Liver (tissue), 9 donors: ENCODE results near the gene CCT7. TPM values are rescaled to one million over a fixed set of nuclear protein-coding genes. Genes with fewer than 3 reads are reported as not detected.
"Not testable (repeated sequence)": the region's sequence is repeated elsewhere in the genome, so short reads cannot be mapped to it uniquely, and the experiment has no call there.

ENCODE experiments used
- DNase-seq: peaks from one replicate; pipeline ENCODE4 v3.0.0-alpha.2; 2017; ENCODE audit warnings: low spot score
- H3K27ac ChIP-seq, 2 donors: one replicate each; pipeline ENCODE4 v1.7.0; 2013; ENCODE audit warnings: inconsistent platforms in 2 of 2, low read length in 2 of 2, control low read depth in 1 of 2, low read depth in 1 of 2, mild to moderate bottlenecking in 1 of 2
- H3K27me3 ChIP-seq, 4 donors: one replicate each; pipeline versions ENCODE4 v1.6.1 to v1.7.0; 2013; ENCODE audit warnings: low read length in 3 of 4, inconsistent platforms in 1 of 4, mild to moderate bottlenecking in 1 of 4, moderate library complexity in 1 of 4; ENCODE audit not compliant: control insufficient read depth in 4 of 4, insufficient read depth in 4 of 4
- H3K36me3 ChIP-seq, 4 donors: one replicate each; pipeline versions ENCODE4 v1.6.1 to v1.7.0; 2013; ENCODE audit warnings: low read length in 3 of 4, mild to moderate bottlenecking in 3 of 4, low read depth in 1 of 4, moderate library complexity in 1 of 4; ENCODE audit not compliant: control insufficient read depth in 4 of 4, insufficient read depth in 3 of 4
- H3K4me1 ChIP-seq, 4 donors: one replicate each; pipeline versions ENCODE4 v1.6.1 to v1.7.0; 2013; ENCODE audit warnings: low read length in 3 of 4, mild to moderate bottlenecking in 3 of 4, moderate library complexity in 1 of 4; ENCODE audit not compliant: control insufficient read depth in 4 of 4, insufficient read depth in 4 of 4
- H3K4me3 ChIP-seq, 3 donors: one replicate each; pipeline versions ENCODE4 v1.6.1 to v1.7.0; 2013; ENCODE audit warnings: low read length in 3 of 3, control low read depth in 1 of 3, low read depth in 1 of 3, mild to moderate bottlenecking in 1 of 3
- H3K9ac ChIP-seq, 2 donors: one replicate each; pipeline ENCODE4 v1.7.0; 2013; ENCODE audit warnings: low read length in 2 of 2, mild to moderate bottlenecking in 2 of 2, moderate library complexity in 2 of 2, control low read depth in 1 of 2, low read depth in 1 of 2
- H3K9me3 ChIP-seq, 4 donors: one replicate each; pipeline versions ENCODE4 v1.6.1 to v1.7.0; 2013; ENCODE audit warnings: low read length in 3 of 4; ENCODE audit not compliant: control insufficient read depth in 4 of 4
- FOXA2 ChIP-seq: IDR thresholded peaks from 2 replicates; pipeline ENCODE4 v1.6.1; 2016; ENCODE audit warnings: antibody characterized with exemption
- HNF4A ChIP-seq, 2 donors: conservative IDR thresholded peaks; 2 replicates each; pipeline ENCODE4 v1.6.1; 2016; ENCODE audit warnings: antibody characterized with exemption in 2 of 2, mild to moderate bottlenecking in 2 of 2
- JUND ChIP-seq, 2 donors: IDR thresholded peaks; 2 replicates each; pipeline ENCODE4 v1.6.1; 2016; ENCODE audit warnings: antibody characterized with exemption in 2 of 2
- NR2F2 ChIP-seq: IDR thresholded peaks from 2 replicates; pipeline ENCODE4 v1.6.1; 2016; ENCODE audit warnings: antibody characterized with exemption
- RAD21 ChIP-seq, 2 donors: IDR thresholded peaks; 2 replicates each; pipeline ENCODE4 v1.6.1; 2016; ENCODE audit warnings: antibody characterized with exemption in 2 of 2, mild to moderate bottlenecking in 2 of 2
- RXRA ChIP-seq, 2 donors: IDR thresholded peaks; 2 replicates each; pipeline ENCODE4 v1.6.1; 2017 to 2018; ENCODE audit warnings: antibody characterized with exemption in 2 of 2, mild to moderate bottlenecking in 1 of 2
- SP1 ChIP-seq: IDR thresholded peaks from 2 replicates; pipeline ENCODE4 v1.6.1; 2018; ENCODE audit warnings: antibody characterized with exemption, mild to moderate bottlenecking
- TAF1 ChIP-seq: conservative IDR thresholded peaks from 2 replicates; pipeline ENCODE4 v1.6.1; 2016; ENCODE audit warnings: antibody characterized with exemption, mild to moderate bottlenecking
- YY1 ChIP-seq: IDR thresholded peaks from 2 replicates; pipeline ENCODE4 v1.6.1; 2016; ENCODE audit warnings: antibody characterized with exemption, mild to moderate bottlenecking
- WGBS: extraction: QIAGEN DNeasy Blood & Tissue Kit; methylation state at CpG from one replicate; pipeline ENCODE4 v1.1.7; 2013; 5-methylcytosine and 5-hydroxymethylcytosine counted together
- polyA plus RNA-seq, 2 donors: library from polyadenylated mRNA; stranded (reverse) in 1 of 2; unstranded in 1 of 2; fragments of 200-250 nt in 1 of 2; fragments of >200 nt in 1 of 2; fragmentation: Nextera tagmentation in 1 of 2; extraction: Ambion mirVana in 1 of 2; gene quantifications; one replicate each; pipeline versions ENCODE4 v1.2.1 to v1.2.3, GENCODE V29; 2013 to 2015
- total RNA-seq, 2 donors: library from RNA; depleted of rRNA; stranded (reverse); fragments of >200 nt; gene quantifications; one replicate each; pipeline ENCODE4 v1.2.3, GENCODE V29; 2014
- TF ChIP-seq, protein P1 (sequence below): IDR thresholded peaks from 2 replicates; pipeline ENCODE4 v1.6.1; 2016; ENCODE audit warnings: antibody characterized with exemption
- TF ChIP-seq, protein P2 (sequence below): IDR thresholded peaks from 2 replicates; pipeline ENCODE4 v1.6.1; 2016; ENCODE audit warnings: antibody characterized with exemption, mild to moderate bottlenecking
- TF ChIP-seq, protein P3 (sequence below): fragments of 150-350 bp; IDR thresholded peaks from 2 replicates; pipeline ENCODE4 v1.5.1; 2017; ENCODE audit warnings: improper control_type of control experiment, low read depth, low read length; ENCODE audit not compliant: missing input control
- TF ChIP-seq, protein P4 (sequence below): IDR thresholded peaks from 2 replicates; pipeline ENCODE4 v1.6.1; 2016; ENCODE audit warnings: antibody characterized with exemption
- donor health status: healthy.
- donor health status: healthy.
- donor health status: healthy.
- donor health status: healthy.
- donor health status: healthy.

The CCT7 gene
- total and polyA plus RNA-seq, 4 donors: 83.7 to 115 (median 101) TPM

DNA sequence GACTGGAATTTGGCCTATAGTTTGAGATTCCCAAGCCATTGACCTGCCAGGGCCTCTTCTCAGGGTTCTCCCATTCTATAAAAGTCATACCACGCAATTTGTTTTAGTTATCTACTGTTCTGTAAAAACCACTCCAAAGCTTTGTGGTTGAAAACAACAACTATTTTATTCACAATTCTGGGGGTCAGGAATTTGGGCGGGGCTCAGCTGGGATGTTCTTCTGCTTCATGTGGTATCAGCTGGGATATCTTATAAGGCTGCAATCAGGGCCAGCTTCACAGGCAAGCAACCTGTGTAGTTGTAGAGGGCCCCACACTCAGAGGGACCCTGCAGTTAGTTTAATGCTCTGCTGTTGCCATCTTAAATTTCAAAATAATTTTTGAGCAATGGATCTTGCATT, 48.1 kb upstream of the CCT7 start:
- Histone ChIP-seq H3K4me1 (no peaks in the 10 kb centered on the region), H3K9ac (no peak overlapping the region), H3K36me3 (no peaks in the 10 kb centered on the region), H3K27me3 (peaks cover 0 to 3% (median 0%) of the 10 kb centered on the region in 4 donors), H3K27ac (no peak overlapping the region), H3K9me3 (no peaks in the 10 kb centered on the region), H3K4me3 (no peak overlapping the region)
- TF ChIP-seq NR2F2 (no peak), HNF4A (conservative IDR thresholded peaks at IDR 0.05) (no peak), RAD21 (IDR thresholded peaks at IDR 0.05) (no peak)
- TF ChIP-seq, protein P1, sequence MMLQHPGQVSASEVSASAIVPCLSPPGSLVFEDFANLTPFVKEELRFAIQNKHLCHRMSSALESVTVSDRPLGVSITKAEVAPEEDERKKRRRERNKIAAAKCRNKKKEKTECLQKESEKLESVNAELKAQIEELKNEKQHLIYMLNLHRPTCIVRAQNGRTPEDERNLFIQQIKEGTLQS: no peak
- TF ChIP-seq, protein P2, sequence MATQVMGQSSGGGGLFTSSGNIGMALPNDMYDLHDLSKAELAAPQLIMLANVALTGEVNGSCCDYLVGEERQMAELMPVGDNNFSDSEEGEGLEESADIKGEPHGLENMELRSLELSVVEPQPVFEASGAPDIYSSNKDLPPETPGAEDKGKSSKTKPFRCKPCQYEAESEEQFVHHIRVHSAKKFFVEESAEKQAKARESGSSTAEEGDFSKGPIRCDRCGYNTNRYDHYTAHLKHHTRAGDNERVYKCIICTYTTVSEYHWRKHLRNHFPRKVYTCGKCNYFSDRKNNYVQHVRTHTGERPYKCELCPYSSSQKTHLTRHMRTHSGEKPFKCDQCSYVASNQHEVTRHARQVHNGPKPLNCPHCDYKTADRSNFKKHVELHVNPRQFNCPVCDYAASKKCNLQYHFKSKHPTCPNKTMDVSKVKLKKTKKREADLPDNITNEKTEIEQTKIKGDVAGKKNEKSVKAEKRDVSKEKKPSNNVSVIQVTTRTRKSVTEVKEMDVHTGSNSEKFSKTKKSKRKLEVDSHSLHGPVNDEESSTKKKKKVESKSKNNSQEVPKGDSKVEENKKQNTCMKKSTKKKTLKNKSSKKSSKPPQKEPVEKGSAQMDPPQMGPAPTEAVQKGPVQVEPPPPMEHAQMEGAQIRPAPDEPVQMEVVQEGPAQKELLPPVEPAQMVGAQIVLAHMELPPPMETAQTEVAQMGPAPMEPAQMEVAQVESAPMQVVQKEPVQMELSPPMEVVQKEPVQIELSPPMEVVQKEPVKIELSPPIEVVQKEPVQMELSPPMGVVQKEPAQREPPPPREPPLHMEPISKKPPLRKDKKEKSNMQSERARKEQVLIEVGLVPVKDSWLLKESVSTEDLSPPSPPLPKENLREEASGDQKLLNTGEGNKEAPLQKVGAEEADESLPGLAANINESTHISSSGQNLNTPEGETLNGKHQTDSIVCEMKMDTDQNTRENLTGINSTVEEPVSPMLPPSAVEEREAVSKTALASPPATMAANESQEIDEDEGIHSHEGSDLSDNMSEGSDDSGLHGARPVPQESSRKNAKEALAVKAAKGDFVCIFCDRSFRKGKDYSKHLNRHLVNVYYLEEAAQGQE: no peak
- DNase-seq: no peak
- 90% methylated on average over 2 of the region's 2 CpGs for WGBS

DNA sequence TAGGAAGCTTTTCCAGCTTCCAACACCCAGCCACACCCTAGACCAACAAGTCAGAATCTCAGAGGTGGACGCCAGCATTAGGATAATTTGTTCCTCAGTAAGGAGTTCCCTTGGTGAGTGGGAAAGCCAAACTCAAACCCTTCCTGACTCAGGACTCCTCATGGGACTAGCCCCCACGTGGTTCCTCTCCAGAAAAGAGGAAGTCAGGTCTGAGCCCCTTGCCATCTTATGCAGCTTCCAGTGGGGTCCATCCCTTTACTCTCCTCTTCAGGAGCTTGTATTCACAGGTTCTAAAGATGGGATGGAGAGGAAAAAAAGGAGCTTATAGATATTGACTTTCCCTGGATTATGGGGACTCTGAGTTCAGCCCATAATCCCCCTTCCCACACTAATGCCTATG, 46.6 kb upstream of the CCT7 start:
- H3K4me1 ChIP-seq: no peaks in the 10 kb centered on the region
- 45% methylated on average over 2 of the region's 2 CpGs for WGBS
- no peaks in the 10 kb centered on the region for H3K36me3 ChIP-seq
- no peaks in the 10 kb centered on the region for H3K9me3 ChIP-seq
- H3K27me3 ChIP-seq: peaks cover 0 to 3% (median 0%) of the 10 kb centered on the region in 4 donors
- no peak overlapping the region for H3K4me3 ChIP-seq
- H3K9ac ChIP-seq: no peak overlapping the region
- TF ChIP-seq RXRA (IDR thresholded peaks at IDR 0.05) (no peak), FOXA2 (no peak), TAF1 (no peak)
- H3K27ac ChIP-seq: no peak overlapping the region
- DNase-seq: no peak

DNA sequence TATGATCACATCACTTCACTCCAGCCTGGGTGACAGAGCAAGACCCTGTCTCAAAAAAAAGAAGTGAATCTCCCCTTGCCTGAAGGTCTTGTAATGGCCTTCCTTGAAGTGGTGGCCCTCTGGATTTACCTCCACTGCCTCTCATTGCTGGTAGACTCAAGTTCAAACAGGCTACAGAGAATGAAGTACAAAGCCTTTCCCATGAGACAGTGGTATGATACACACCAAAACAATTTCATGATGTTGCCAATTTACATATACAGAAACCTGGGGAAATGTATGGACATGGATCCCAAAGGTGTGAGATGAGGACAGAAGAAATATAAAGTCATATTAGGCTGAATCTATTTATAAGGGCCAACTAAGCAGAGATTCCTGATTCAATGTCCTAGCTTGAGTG, 36.5 kb upstream of the CCT7 start:
- TF ChIP-seq, protein P3, sequence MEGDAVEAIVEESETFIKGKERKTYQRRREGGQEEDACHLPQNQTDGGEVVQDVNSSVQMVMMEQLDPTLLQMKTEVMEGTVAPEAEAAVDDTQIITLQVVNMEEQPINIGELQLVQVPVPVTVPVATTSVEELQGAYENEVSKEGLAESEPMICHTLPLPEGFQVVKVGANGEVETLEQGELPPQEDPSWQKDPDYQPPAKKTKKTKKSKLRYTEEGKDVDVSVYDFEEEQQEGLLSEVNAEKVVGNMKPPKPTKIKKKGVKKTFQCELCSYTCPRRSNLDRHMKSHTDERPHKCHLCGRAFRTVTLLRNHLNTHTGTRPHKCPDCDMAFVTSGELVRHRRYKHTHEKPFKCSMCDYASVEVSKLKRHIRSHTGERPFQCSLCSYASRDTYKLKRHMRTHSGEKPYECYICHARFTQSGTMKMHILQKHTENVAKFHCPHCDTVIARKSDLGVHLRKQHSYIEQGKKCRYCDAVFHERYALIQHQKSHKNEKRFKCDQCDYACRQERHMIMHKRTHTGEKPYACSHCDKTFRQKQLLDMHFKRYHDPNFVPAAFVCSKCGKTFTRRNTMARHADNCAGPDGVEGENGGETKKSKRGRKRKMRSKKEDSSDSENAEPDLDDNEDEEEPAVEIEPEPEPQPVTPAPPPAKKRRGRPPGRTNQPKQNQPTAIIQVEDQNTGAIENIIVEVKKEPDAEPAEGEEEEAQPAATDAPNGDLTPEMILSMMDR: no peak
- TF ChIP-seq JUND (IDR thresholded peaks at IDR 0.05) (no peak), NR2F2 (no peak), SP1 (no peak), YY1 (no peak), RXRA (IDR thresholded peaks at IDR 0.05) (no peak), FOXA2 (no peak)
- TF ChIP-seq, protein P2: no peak
- TF ChIP-seq, protein P4, sequence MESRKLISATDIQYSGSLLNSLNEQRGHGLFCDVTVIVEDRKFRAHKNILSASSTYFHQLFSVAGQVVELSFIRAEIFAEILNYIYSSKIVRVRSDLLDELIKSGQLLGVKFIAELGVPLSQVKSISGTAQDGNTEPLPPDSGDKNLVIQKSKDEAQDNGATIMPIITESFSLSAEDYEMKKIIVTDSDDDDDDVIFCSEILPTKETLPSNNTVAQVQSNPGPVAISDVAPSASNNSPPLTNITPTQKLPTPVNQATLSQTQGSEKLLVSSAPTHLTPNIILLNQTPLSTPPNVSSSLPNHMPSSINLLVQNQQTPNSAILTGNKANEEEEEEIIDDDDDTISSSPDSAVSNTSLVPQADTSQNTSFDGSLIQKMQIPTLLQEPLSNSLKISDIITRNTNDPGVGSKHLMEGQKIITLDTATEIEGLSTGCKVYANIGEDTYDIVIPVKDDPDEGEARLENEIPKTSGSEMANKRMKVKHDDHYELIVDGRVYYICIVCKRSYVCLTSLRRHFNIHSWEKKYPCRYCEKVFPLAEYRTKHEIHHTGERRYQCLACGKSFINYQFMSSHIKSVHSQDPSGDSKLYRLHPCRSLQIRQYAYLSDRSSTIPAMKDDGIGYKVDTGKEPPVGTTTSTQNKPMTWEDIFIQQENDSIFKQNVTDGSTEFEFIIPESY: no peak
- no peak overlapping the region for H3K4me3 ChIP-seq
- H3K27ac ChIP-seq: no peak overlapping the region
- H3K9me3 ChIP-seq: no peaks in the 10 kb centered on the region
- no peaks in the 10 kb centered on the region for H3K36me3 ChIP-seq
- DNase-seq: no peak
- H3K9ac ChIP-seq: no peak overlapping the region
- peaks cover 0 to 7% (median 0%) of the 10 kb centered on the region in 4 donors for H3K27me3 ChIP-seq
- H3K4me1 ChIP-seq: peaks cover 0 to 8% (median 4%) of the 10 kb centered on the region in 4 donors

DNA sequence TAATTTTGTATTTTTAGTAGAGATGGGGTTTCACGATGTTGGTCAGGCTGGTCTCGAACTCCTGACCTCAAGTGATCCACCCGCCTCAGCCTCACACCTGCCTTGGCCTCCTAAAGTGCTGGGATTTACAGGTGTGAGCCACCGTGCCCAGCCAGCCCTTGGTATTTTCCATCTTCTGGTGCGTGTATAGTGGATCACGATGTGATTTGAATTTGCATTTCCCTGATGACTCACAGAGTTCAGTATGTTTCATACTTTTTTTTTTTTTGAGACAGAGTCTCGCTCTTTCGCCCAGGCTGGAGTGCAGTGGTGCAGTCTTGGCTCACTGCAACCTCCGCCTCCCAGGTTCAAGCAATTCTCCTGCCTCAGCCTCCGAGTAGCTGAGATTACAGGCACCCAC, 33.8 kb upstream of the CCT7 start:
- not testable (repeated sequence) for H3K4me3 ChIP-seq, H3K9me3 ChIP-seq, H3K27ac ChIP-seq, H3K36me3 ChIP-seq, DNase-seq, H3K27me3 ChIP-seq, H3K9ac ChIP-seq
- WGBS: 91% methylated on average over 10 of the region's 10 CpGs
- peaks cover 0 to 16% (median 7%) of the 10 kb centered on the region in 4 donors for H3K4me1 ChIP-seq
